ENCODE measurements around the gene UPK3A.

UPK3A gene

DNA sequence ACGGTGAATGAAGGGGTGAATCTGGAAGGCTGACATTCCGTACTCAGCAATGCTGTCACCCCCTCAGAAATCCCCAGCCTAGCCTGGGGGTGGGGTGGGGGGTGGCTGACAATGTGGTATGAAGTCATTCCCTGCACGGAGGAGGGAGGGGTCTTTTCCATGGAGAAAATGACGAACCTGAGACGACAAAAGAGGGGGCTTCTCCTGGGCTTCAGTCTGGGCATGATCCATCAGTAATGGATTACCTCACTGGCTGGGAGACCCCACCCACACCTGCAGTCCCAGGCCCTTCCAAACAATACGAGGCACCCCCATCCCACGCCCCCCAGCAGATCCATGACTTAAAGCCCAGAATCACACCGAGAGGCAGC, 45.1 kb upstream of the UPK3A start:
- peak overlapping the region; percentile 78 for H2AFZ ChIP-seq (ENCODE audit: low read depth, low read length)
- TF ChIP-seq, protein P1, sequence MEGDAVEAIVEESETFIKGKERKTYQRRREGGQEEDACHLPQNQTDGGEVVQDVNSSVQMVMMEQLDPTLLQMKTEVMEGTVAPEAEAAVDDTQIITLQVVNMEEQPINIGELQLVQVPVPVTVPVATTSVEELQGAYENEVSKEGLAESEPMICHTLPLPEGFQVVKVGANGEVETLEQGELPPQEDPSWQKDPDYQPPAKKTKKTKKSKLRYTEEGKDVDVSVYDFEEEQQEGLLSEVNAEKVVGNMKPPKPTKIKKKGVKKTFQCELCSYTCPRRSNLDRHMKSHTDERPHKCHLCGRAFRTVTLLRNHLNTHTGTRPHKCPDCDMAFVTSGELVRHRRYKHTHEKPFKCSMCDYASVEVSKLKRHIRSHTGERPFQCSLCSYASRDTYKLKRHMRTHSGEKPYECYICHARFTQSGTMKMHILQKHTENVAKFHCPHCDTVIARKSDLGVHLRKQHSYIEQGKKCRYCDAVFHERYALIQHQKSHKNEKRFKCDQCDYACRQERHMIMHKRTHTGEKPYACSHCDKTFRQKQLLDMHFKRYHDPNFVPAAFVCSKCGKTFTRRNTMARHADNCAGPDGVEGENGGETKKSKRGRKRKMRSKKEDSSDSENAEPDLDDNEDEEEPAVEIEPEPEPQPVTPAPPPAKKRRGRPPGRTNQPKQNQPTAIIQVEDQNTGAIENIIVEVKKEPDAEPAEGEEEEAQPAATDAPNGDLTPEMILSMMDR (IDR thresholded peaks at IDR 0.05; ENCODE audit: borderline replicate concordance, extremely low read depth, low read length, poor library complexity, severe bottlenecking) = no peak
- no peak for TF ChIP-seq EZH2 (IDR thresholded peaks at IDR 0.05; ENCODE audit: borderline replicate concordance, low read depth, low read length, severe bottlenecking)
- no peaks in the 10 kb centered on the region for H3K9me3 ChIP-seq (ENCODE audit: insufficient read depth, low read length, severe bottlenecking)
- H3K4me2 ChIP-seq (ENCODE audit: insufficient read depth, low read length) = peak overlapping the region; percentile 94
- H4K20me1 ChIP-seq (ENCODE audit: insufficient read depth, low read length) = peaks cover 45% of the 10 kb centered on the region
- H3K27me3 ChIP-seq (ENCODE audit: insufficient read depth, low read length, poor library complexity) = no peaks in the 10 kb centered on the region
- peak overlapping the region; percentile 71 for H3K9ac ChIP-seq (ENCODE audit: low read depth, low read length)
- ATAC-seq (ENCODE audit: insufficient read depth, low read depth) = no peak
- H3K79me2 ChIP-seq (ENCODE audit: insufficient read depth, low read length) = peaks cover 18% of the 10 kb centered on the region
- H3K4me1 ChIP-seq (ENCODE audit: insufficient read depth, low read length) = peaks cover 24% of the 10 kb centered on the region
- H3K27ac ChIP-seq (ENCODE audit: low read length) = no peak overlapping the region; the same call in 1 of the 2 replicates
- DNase-seq = no peak
- peaks cover 13% of the 10 kb centered on the region for H3K36me3 ChIP-seq (ENCODE audit: insufficient read depth, low read length)
- peak overlapping the region; percentile 64 to 87; a peak in 3 of 4 replicates for H3K4me3 ChIP-seq (ENCODE audit: low read depth in 1 of 2, low read length in 2 of 2)

DNA sequence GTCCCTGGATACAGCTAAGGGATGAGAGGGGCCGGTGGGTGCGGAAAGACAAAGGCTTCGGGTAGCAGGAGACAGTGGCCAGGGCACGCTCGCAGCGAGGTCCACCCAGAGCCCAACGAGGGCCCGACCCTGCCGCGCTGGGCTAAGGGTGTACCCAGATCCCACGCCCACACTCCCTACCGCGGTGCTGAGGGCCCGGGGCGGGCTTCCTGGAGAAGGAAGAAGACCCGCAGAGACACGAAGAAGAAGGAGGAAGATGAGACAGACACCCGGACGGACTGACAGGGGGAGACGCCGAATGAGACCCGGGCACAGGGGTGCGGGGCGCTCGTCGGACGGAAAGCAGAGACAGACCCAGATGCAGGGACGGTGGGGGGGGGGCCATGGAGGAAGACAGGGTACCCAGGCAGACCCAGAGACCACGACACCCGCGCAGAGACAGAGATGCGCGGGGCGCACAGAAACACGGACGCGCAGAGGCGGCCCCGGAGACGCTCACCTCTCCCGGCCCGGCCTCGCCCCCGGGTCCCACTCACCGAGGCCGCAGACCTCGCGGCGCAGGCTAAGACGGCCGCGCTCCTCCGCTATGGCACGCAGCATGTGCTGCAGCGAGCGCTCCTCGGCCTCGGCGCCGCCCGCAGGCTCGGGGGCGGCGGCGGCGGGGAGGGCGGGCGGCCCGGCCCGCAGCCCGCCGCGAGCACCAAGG, 44.5 kb upstream of the UPK3A start:
- H3K36me3 ChIP-seq (ENCODE audit: insufficient read depth, low read length) = peaks cover 13% of the 10 kb centered on the region
- H3K79me2 ChIP-seq (ENCODE audit: insufficient read depth, low read length) = peaks cover 18% of the 10 kb centered on the region
- ATAC-seq (ENCODE audit: insufficient read depth, low read depth) (peak; percentile 62), DNase-seq (peak; percentile 52)
- H4K20me1 ChIP-seq (ENCODE audit: insufficient read depth, low read length) = peaks cover 40% of the 10 kb centered on the region
- peak overlapping the region; percentile 71 for H3K9ac ChIP-seq (ENCODE audit: low read depth, low read length)
- TF ChIP-seq, protein P1 (IDR thresholded peaks at IDR 0.05; ENCODE audit: borderline replicate concordance, extremely low read depth, low read length, poor library complexity, severe bottlenecking) = no peak
- TF ChIP-seq EZH2 (IDR thresholded peaks at IDR 0.05; ENCODE audit: borderline replicate concordance, low read depth, low read length, severe bottlenecking) = no peak
- peak overlapping the region; percentile 64 to 87; a peak in 3 of 4 replicates for H3K4me3 ChIP-seq (ENCODE audit: low read depth in 1 of 2, low read length in 2 of 2)
- H3K9me3 ChIP-seq (ENCODE audit: insufficient read depth, low read length, severe bottlenecking) = no peaks in the 10 kb centered on the region
- H3K4me1 ChIP-seq (ENCODE audit: insufficient read depth, low read length) = peaks cover 24% of the 10 kb centered on the region
- peak overlapping the region; percentile 94 for H3K4me2 ChIP-seq (ENCODE audit: insufficient read depth, low read length)
- H2AFZ ChIP-seq (ENCODE audit: low read depth, low read length) = peak overlapping the region; percentile 78
- peak overlapping the region; percentile 41; the same call in 1 of the 2 replicates for H3K27ac ChIP-seq (ENCODE audit: low read length)
- no peaks in the 10 kb centered on the region for H3K27me3 ChIP-seq (ENCODE audit: insufficient read depth, low read length, poor library complexity)

GRCh38 chr22:45240810-45241631, 43.7 kb upstream of the UPK3A start, which contains the start of gene KIAA0930:
Gene KIAA0930 (minus strand): TSS chr22:45240894. CDS start chr22:45240703, 191 bp downstream.
- TF ChIP-seq, protein P1 (IDR thresholded peaks at IDR 0.05; ENCODE audit: borderline replicate concordance, extremely low read depth, low read length, poor library complexity, severe bottlenecking) = no peak
- no peak for TF ChIP-seq EZH2 (IDR thresholded peaks at IDR 0.05; ENCODE audit: borderline replicate concordance, low read depth, low read length, severe bottlenecking)
- Histone ChIP-seq H4K20me1 (ENCODE audit: insufficient read depth, low read length) (peaks cover 36% of the 10 kb centered on the region), H2AFZ (ENCODE audit: low read depth, low read length) (peak within 1 kb of the TSS; percentile 78), H3K9ac (ENCODE audit: low read depth, low read length) (peak within 1 kb of the TSS; percentile 71), H3K9me3 (ENCODE audit: insufficient read depth, low read length, severe bottlenecking) (no peaks in the 10 kb centered on the region), H3K4me2 (ENCODE audit: insufficient read depth, low read length) (peak within 1 kb of the TSS; percentile 94), H3K36me3 (ENCODE audit: insufficient read depth, low read length) (peaks cover 10% of the 10 kb centered on the region), H3K27me3 (ENCODE audit: insufficient read depth, low read length, poor library complexity) (no peaks in the 10 kb centered on the region), H3K79me2 (ENCODE audit: insufficient read depth, low read length) (peaks cover 15% of the 10 kb centered on the region), H3K4me1 (ENCODE audit: insufficient read depth, low read length) (peaks cover 24% of the 10 kb centered on the region), H3K4me3 (ENCODE audit: low read depth in 1 of 2, low read length in 2 of 2) (peak within 1 kb of the TSS; percentile 64 to 87; a peak in 3 of 4 replicates), H3K27ac (ENCODE audit: low read length) (peak within 1 kb of the TSS; percentile 41)
- peak; percentile 86 for DNase-seq
- peak; percentile 71 for ATAC-seq (ENCODE audit: insufficient read depth, low read depth)

All from DND-41 (cell line).